H1 (cell line): ENCODE measurements around the gene SLC15A3. TPM values are rescaled to one million over a fixed set of nuclear protein-coding genes. Genes with fewer than 3 reads are reported as not detected.

ENCODE experiments used
- GABPA ChIP-seq: IDR thresholded peaks from 2 replicates; pipeline ENCODE4 v1.6.1; 2011; ENCODE audit warnings: mild to moderate bottlenecking, low read length, moderate library complexity, borderline replicate concordance; ENCODE audit not compliant: insufficient read depth
- HDAC6 ChIP-seq: IDR thresholded peaks from one replicate; pipeline ENCODE4 v1.7.1; 2012; ENCODE audit warnings: low read depth, mild to moderate bottlenecking, inconsistent platforms, low read length, moderate library complexity
- JUN ChIP-seq: IDR thresholded peaks from 2 replicates; pipeline ENCODE4 v1.6.1; 2011; ENCODE audit warnings: low read depth, mild to moderate bottlenecking, improper control_type of control experiment, low read length
- POLR2AphosphoS5 ChIP-seq: IDR thresholded peaks from 2 replicates; pipeline ENCODE4 v1.6.1; 2011; ENCODE audit warnings: low read depth, low read length
- SP4 ChIP-seq: IDR thresholded peaks from 2 replicates; pipeline ENCODE4 v1.6.1; 2012; ENCODE audit warnings: low read length, inconsistent platforms
- SRF ChIP-seq: IDR thresholded peaks from 2 replicates; pipeline ENCODE4 v1.6.1; 2011; ENCODE audit warnings: mild to moderate bottlenecking, low read depth, low read length, moderate library complexity
- TAF1 ChIP-seq: IDR thresholded peaks from 2 replicates; pipeline ENCODE4 v1.6.1; 2011; ENCODE audit warnings: mild to moderate bottlenecking, low read depth, low read length
- polyA plus RNA-seq, 7 experiments: library from polyadenylated mRNA; depleted of rRNA in 3 of 7; stranded (reverse) in 5 of 7; unstranded in 2 of 7; fragments of >200 nt in 5 of 7; fragments of 200-250 nt in 2 of 7; gene quantifications; 1 replicate in 5 of 7; 2 replicates in 1 of 7; 4 replicates in 1 of 7; pipeline versions ENCODE4 v1.2.1 to v1.2.3, GENCODE V29; 2011 to 2013; ENCODE audit warnings: missing spikeins in 2 of 7, mixed read lengths in 2 of 7
- total RNA-seq: library from RNA; stranded (reverse); fragmentation: NEBNext Ultra II Directional; extraction: Animal tissue kit (Norgen Biotek cat#: 25700); gene quantifications from 2 replicates; pipeline ENCODE4 v1.2.1, GENCODE V29; 2021
- TF ChIP-seq, protein P1 (sequence below): IDR thresholded peaks from 2 replicates; pipeline ENCODE4 v1.6.1; 2011; ENCODE audit warnings: low read length, improper control_type of control experiment

Gene SLC15A3
- total and polyA plus RNA-seq, 2 of the 8 experiments (the other 6 are each of a cell fraction or from before 2014, with no cell fraction given): 25.8 to 31.0 TPM

- TF ChIP-seq SRF (no peak), GABPA (no peak), HDAC6 (no peak), TAF1 (no peak), JUN (no peak), SP4 (no peak), POLR2AphosphoS5 (no peak; the same call in 1 of the 2 replicates)
- TF ChIP-seq, protein P1, sequence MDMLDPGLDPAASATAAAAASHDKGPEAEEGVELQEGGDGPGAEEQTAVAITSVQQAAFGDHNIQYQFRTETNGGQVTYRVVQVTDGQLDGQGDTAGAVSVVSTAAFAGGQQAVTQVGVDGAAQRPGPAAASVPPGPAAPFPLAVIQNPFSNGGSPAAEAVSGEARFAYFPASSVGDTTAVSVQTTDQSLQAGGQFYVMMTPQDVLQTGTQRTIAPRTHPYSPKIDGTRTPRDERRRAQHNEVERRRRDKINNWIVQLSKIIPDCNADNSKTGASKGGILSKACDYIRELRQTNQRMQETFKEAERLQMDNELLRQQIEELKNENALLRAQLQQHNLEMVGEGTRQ: no peak
Observed at GRCh38 chr11:60933416-60934123, 18.4 kb downstream of the SLC15A3 start (continued).
